NCI-H82 (cell line): ENCODE measurements around the gene LPP.
A peak's percentile ranks its signal among the peaks of the same experiment; 100 is the strongest.

Experiments
- DNase-seq: peaks from one replicate; lab custom pipeline; 2025; lab: John Stamatoyannopoulos, UW

The LPP gene

GRCh38 chr3:188707381-188708288 is 553.7 kb downstream of the LPP start:
- DNase-seq: no peak

DNA sequence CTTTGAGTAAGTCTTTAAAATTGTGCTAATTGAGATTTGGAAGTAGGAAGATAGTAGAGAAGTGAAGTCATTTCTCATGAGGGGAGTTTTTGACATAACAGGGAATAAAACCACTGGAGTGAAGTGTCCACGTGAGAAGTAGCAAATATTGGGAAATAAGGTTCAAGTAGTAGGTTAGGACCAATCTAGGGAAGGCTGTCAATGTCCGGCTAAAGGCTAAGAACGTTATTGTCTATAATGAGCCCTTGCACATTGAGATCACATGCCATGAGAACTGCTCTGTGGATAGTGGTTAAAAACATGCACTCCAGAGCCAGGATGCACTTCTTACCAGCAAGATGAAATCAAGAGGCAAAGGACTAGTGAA is 557.9 kb downstream of the LPP start:
- no peak for DNase-seq

DNA sequence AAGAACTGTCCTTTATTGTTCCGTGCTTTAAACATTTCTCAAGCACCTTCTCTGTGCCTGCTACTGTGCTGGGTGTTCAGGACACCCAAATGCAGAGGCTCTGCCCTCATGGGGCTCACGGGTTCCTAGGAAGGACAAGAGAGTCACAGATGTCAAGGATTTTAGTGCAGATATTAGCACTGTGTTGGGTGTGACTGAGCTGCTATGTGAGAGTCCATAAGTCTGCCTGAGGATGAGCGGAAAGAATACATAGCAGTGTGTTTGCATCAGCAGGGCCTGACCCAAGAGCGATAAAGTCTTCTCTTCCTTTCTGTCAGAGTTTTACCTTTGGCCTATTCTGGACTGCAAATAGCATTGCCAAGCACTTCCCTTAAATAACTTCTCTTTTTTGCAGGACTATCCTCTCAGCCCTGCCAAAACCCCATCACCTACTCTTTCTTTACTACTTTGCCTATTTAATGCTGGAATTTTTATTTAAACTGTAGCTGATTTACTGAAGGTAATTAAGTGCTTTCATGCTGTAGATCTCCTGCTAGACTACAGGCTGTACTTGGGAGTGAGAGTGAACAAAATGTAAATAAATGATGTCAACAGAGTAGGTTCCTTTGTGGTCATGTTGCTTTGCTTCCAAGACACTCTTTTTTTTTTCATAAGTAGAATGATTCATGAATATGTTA is 558.4 kb downstream of the LPP start:
- DNase-seq: no peak

DNA sequence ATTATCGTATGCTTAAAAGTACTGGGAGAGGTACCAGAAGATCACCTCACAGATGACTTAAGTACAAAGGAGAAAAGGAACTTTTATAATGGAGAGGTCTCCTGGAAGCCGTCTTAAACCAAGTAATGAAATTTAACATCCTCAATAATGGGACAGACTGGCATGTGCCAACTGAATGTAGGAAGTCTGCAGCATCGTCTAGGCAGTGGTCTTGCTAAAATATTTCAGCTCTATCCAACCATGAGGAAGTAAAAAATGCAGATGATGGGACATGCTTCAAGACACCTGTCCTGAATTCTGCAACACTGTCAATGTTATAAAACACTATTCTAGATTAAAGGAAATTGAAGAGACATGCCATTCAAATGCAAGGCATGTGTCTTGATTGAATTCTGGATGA is 559.0 kb downstream of the LPP start:
- no peak for DNase-seq

GRCh38 chr3:188719545-188719944 is 565.6 kb downstream of the LPP start:
- DNase-seq: no peak

- DNase-seq: no peak
These were observed 566.3 kb downstream of the LPP start for GRCh38 chr3:188720215-188720614.

- no peak for DNase-seq
These were observed 566.7 kb downstream of the LPP start for GRCh38 chr3:188720636-188721035.

DNA sequence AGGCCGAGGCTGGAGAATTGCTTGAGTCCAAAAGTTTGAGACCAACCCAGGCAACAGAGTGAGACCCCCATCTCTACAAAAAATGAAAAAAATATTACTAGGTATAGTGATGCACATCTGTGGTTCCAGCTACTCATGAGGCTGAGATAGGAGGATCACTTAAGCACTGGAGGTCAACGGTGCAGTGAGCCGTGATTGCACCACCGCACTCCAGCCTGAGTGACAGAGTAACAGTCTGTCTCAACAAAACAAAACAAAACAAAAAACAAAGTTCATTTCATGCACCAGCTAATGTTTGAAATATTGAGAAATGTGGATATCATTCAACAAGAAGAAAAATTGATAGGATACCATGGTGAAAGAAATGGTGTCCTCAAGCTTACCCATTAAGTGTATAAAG is 567.4 kb downstream of the LPP start:
- no peak for DNase-seq

DNA sequence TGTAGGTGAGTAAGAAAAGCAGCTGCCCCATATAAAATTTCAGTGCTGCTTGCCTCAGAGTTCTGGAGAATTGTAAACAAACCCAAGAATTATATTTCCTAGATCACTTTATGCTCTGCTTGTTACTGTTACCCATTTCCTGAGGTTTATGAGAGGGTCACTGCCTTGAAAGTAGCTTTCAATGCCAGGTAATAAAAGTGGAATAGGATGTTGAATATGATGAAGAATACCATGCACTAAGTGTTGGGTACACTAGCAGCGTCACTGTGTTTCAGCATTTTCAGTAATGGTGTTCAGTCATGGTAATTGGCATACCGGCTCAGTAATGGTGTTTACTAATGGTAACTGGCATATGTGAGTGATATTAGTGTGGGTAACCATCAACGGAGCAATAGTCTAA is 568.0 kb downstream of the LPP start:
- DNase-seq: no peak

DNA sequence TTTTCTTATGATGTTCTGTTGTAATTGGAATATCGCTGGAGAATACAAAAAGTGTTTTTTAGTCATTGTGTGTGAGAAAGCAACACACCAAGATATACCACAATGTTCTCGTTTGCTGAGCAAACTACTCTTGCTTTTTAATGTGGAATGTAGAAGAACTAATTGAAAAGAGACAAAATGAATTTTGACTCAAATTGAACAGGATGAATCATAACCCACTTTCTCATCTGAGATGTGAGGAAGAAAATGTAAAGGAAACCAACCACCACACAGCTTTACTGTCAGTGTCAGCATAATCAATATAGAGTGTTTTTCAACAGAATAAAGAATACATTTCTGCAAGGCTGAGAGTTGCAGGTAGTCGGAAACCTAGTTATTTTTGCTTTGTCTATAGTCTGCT is 569.0 kb downstream of the LPP start:
- DNase-seq: no peak

GRCh38 chr3:188727052-188727451 is 573.1 kb downstream of the LPP start:
- no peak for DNase-seq

DNA sequence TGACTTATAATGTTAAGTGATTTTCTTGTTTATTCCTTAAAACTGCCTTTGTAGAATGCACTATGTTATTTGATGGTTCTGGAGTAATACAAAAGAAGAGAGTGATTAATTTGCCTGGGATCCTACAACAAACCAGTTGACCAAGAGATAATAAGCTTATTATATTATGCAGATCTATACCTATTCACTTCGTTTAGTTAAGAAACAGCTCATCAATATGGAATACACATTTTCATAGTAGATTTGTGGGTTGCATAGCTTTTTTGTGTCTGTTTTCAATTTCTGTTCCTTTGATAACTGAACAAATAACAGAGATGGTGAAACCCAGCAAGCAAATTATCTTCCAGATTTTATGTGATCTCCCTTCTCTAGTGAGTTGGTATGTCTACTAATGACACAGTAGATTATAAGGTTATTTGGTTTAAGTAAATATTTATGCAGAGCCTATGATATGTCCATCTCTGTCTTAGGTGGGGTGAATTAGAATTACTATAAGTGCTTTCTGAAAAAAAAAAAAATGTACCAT is 574.5 kb downstream of the LPP start:
- DNase-seq: no peak

DNA sequence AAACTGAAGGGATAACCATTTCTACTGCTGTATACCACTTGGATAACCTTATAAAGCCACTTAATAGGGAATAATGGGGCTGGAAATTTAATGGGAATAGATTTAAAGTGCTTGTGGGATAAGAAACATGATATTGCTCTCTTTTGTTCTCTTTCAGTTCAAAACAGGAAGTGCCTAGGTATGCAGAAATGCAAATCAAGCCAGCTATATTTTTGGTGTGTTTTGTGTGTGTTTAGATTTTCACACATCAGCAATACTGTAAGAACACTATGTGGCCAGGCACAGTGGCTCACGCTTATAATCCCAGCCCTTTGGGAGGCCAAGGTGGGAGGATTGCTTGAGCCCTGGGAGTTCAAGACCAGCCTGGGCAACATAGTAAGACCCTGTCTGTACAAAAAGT is 575.5 kb downstream of the LPP start:
- DNase-seq: no peak

DNA sequence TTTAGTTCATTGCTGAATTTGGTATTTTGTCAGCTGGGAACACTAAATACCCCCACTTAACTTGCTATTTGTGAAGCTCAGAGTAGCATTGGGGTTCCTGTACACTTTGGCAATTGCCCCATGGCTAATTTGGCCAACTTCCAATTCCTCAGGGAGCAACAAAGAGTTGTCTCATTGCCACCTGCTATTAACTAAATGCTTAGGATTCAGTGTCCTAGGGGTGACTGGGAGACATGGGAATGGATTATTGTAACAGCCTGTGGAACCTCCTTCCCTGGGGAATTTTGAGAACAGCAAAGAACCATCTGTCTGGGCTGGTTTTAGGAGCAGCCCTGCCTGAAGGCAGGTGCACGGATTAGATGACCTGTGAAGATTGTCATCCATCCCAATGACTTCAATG is 580.4 kb downstream of the LPP start:
- peak; percentile 94 for DNase-seq

GRCh38 chr3:188739511-188739910 is 585.6 kb downstream of the LPP start:
- DNase-seq: no peak

- DNase-seq: no peak
These were observed 586.1 kb downstream of the LPP start for GRCh38 chr3:188740010-188740409.

- DNase-seq: no peak
These were observed 589.0 kb downstream of the LPP start for GRCh38 chr3:188742755-188743550.

DNA sequence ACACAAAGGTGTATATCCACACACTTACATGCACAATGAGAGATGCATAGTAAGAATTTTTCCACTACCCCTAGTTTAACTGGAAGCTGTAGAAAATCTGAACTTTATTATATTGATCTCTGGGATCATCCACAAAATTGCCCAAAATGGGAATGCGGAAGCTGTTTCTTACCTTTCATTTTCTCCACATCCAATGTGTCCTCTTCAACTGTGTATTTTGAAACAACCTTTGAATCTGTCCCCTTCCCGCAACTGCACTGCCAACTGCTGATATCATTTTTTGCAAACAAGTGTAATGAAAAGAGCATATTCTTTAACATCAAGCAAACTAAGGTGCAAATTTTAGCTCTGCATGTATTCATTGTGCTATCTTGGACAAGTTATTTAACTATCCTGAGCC is 590.2 kb downstream of the LPP start:
- no peak for DNase-seq

GRCh38 chr3:188745031-188745430 is 591.1 kb downstream of the LPP start:
- DNase-seq: no peak

GRCh38 chr3:188746291-188746783 is 592.4 kb downstream of the LPP start:
- DNase-seq: no peak

- DNase-seq: no peak
These were observed 593.5 kb downstream of the LPP start for GRCh38 chr3:188747489-188747888.

- peak; percentile 69 for DNase-seq
These were observed 595.2 kb downstream of the LPP start for GRCh38 chr3:188749010-188749617.
